Heart right ventricle (tissue), 16 donors: ENCODE results near the gene SPATA7. TPM values are rescaled to one million over a fixed set of nuclear protein-coding genes. Genes with fewer than 3 reads are reported as not detected.

ENCODE experiments used
- ATAC-seq, 8 donors: fragments of 200-7000 bp; cut with Tn5 transposase; one replicate each; pipeline ENCODE4 v1.9.1; 2020; ENCODE audit warnings: mild to moderate bottlenecking in 8 of 8, moderate library complexity in 8 of 8, moderate number of reproducible peaks in 1 of 8
- DNase-seq, 2 donors: peaks; one replicate each; pipeline ENCODE4 v3.0.0-alpha.2; 2020
- H3K27ac ChIP-seq, 10 donors: fragments of 200-600 bp; sonication (generic) in 2 of 10; one replicate each; pipeline versions ENCODE4 v1.5.0 to v1.8.0; 2020 to 2022; ENCODE audit warnings: mild to moderate bottlenecking in 3 of 10
- H3K27me3 ChIP-seq, 7 donors: fragments of 200-600 bp; one replicate each; pipeline ENCODE4 v1.8.0; 2021 to 2022; ENCODE audit warnings: mild to moderate bottlenecking in 2 of 7
- H3K36me3 ChIP-seq, 9 donors: fragments of 200-600 bp; sonication (generic) in 1 of 9; one replicate each; pipeline versions ENCODE4 v1.5.0 to v1.8.0; 2020 to 2022; ENCODE audit warnings: mild to moderate bottlenecking in 2 of 9
- H3K4me1 ChIP-seq, 9 donors: fragments of 200-600 bp; sonication (generic) in 1 of 9; one replicate each; pipeline versions ENCODE4 v1.5.0 to v1.8.0; 2020 to 2022; ENCODE audit warnings: mild to moderate bottlenecking in 4 of 9
- H3K4me3 ChIP-seq, 10 donors: fragments of 200-600 bp; sonication (generic) in 2 of 10; one replicate each; pipeline versions ENCODE4 v1.5.0 to v1.8.0; 2020 to 2022; ENCODE audit warnings: mild to moderate bottlenecking in 7 of 10, moderate library complexity in 2 of 10
- H3K9me3 ChIP-seq, 11 donors: fragments of 200-600 bp in 10 of 11; sonication (generic) in 2 of 11; one replicate each; pipeline versions ENCODE4 v1.5.0 to v1.8.0; 2013 to 2022; ENCODE audit warnings: mild to moderate bottlenecking in 2 of 11, control low read depth in 1 of 11, moderate library complexity in 1 of 11
- WGBS, 2 donors: extraction: QIAGEN DNeasy Blood & Tissue Kit; methylation state at CpG; one replicate each; pipeline ENCODE4 v1.1.7; 2013; ENCODE audit warnings: inconsistent platforms in 1 of 2; 5-methylcytosine and 5-hydroxymethylcytosine counted together
- intact Hi-C, 10 donors: fragments of 100-400 bp; cut with DNase I; formaldehyde crosslinking; loops; one replicate each; pipeline versions ENCODE4 v1.11.1 to v1.14.2; 2022
- polyA plus RNA-seq, 2 donors: library from polyadenylated mRNA; stranded (reverse); fragments of 200-250 nt; gene quantifications; one replicate each; pipeline ENCODE4 v1.2.3, GENCODE V29; 2013
- total RNA-seq, 10 donors: library from RNA; stranded (reverse); fragmentation: NEBNext Ultra II Directional in 3 of 10; extraction: Animal tissue kit (Norgen Biotek cat#: 25700) in 3 of 10; gene quantifications; one replicate each; pipeline versions ENCODE4 v1.2.1 to v1.2.4, GENCODE V29; 2021 to 2023
- TF ChIP-seq, protein P1 (sequence below), 9 donors: fragments of 200-600 bp; sonication (generic) in 2 of 9; IDR thresholded peaks; one replicate each; pipeline versions ENCODE4 v1.5.0 to v1.8.0; 2021 to 2022; ENCODE audit warnings: antibody characterized with exemption in 9 of 9, mild to moderate bottlenecking in 5 of 9, moderate library complexity in 1 of 9
- donor health status: Arrhythmogenic right ventricular cardiomyopathy.
- donor health status: ischemic (EF 13 %, LVEDD 7.1; RV severe dilation, severe dysfunction).
- donor health status: healthy with polysubstance abuse.
- donor health status: DM: no; HTN: yes; CAD: no.
- donor health status: DM: no; HTN: no; CAD: no.
- donor health status: ischemic (EF 25% LVEDD 6.9; RV normal size, moderate dysfunction).
- donor health status: ischemic (EF 25% LVEDD 5.7; RV mildly dilated, moderate dysfunction).
- donor health status: healthy.
- donor health status: DM: yes; HTN: yes; CAD: no.
- donor health status: Ischemic cardiomyopathy.
- donor health status: ischemic (EF 35%, LVEDD 5.7; RV mildly dilated, moderate dysfunction).
- donor health status: nonischemic (EF 11% LVEDD 7.7; RV severe dilation, severe dysfunction).
- donor health status: DM: yes; HTN: yes; CAD: no.
- donor health status: PGD.
- donor health status: ischemic (EF 29% LVEDD 5.4; RV normal size, mild dysfunction).
- donor health status: nonischemic (EF 23%, LVEDD 6.1; RV moderate dilation, normal function).

The SPATA7 gene
- total and polyA plus RNA-seq, 12 donors = 3.1 to 14.7 (median 8.4) TPM

DNA sequence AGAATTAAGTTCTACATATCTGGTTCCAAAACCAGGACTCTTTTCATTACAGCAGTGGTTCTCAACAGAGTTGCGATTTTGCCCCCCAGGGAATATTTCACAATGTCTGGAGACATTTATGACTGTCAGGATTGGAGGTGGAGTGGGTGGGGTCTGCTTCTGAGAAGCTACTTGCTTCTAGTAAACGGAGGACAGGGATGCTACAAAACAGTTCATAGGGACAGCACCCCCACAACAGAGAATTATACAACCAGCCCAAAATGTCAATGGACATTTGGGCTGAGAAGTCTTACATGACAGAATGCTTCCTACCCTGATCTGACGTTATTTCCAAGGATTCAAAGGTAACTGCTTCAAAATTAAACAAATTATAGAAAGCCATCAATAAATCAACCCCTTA is 739 bp upstream of the SPATA7 start:
- peak in 2 of 8 donors; percentile 18 to 20 for ATAC-seq
- intact Hi-C loops = loop anchor here in 7 of 10 donors (5.0 to 10.0 kb wide), 7 partner anchors 170 to 390 kb away; partner anchors contain the start of genes PTPN21 (in 2 of the 7), GALC (in 1 of the 7) and ZC3H14 (in 1 of the 7)
- Histone ChIP-seq H3K27ac (peak overlapping the region in 9 of 10 donors; percentile 64 to 88 (median 80)), H3K9me3 (no peaks in the 10 kb centered on the region), H3K4me3 (peak overlapping the region in 9 of 10 donors; percentile 65 to 95 (median 73)), H3K27me3 (no peaks in the 10 kb centered on the region), H3K36me3 (no peaks in the 10 kb centered on the region), H3K4me1 (peaks cover 0 to 19% (median 14%) of the 10 kb centered on the region in 9 donors)
- WGBS, 2 donors = 12 to 17% methylated on average over 3 of the region's 3 CpGs
- TF ChIP-seq, protein P1, sequence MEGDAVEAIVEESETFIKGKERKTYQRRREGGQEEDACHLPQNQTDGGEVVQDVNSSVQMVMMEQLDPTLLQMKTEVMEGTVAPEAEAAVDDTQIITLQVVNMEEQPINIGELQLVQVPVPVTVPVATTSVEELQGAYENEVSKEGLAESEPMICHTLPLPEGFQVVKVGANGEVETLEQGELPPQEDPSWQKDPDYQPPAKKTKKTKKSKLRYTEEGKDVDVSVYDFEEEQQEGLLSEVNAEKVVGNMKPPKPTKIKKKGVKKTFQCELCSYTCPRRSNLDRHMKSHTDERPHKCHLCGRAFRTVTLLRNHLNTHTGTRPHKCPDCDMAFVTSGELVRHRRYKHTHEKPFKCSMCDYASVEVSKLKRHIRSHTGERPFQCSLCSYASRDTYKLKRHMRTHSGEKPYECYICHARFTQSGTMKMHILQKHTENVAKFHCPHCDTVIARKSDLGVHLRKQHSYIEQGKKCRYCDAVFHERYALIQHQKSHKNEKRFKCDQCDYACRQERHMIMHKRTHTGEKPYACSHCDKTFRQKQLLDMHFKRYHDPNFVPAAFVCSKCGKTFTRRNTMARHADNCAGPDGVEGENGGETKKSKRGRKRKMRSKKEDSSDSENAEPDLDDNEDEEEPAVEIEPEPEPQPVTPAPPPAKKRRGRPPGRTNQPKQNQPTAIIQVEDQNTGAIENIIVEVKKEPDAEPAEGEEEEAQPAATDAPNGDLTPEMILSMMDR (IDR thresholded peaks at IDR 0.05) = no peak
- no peak for DNase-seq

DNA sequence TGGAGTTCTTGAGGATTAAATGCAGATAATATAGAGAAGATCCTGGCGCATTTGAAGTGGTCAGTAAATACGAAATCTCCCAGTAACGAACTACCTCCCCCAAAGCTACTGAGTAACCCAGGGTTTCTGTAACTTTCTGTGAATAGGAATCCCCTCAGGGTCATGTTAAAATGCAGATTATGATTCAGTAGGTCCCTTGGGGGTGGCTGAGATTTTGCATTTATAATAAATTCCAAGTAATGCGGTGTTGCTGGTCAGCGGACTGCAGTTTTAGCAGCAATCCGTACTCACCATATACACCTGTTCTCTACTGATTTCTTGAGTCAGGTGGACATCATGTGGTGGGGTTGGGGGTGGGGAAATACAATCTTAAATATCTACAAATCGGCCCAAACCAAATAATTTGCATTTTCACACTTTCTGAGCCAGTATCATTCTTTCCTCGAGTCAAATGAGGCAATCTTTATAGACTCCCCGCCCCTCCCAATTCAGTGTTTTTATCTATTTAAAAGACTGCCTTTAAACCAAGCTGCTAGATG is 868 bp downstream of the SPATA7 start:
- Histone ChIP-seq H3K9me3 (no peaks in the 10 kb centered on the region), H3K4me1 (peaks cover 0 to 19% (median 14%) of the 10 kb centered on the region in 9 donors), H3K4me3 (peak overlapping the region; percentile 55 to 95 (median 72)), H3K36me3 (peaks cover 0 to 2% (median 0%) of the 10 kb centered on the region in 9 donors), H3K27ac (peak overlapping the region in 8 of 10 donors; percentile 69 to 88 (median 82)), H3K27me3 (no peaks in the 10 kb centered on the region)
- intact Hi-C loops = loop anchor here in 5 of 10 donors (5.0 to 10.0 kb wide), 6 partner anchors 168 to 392 kb away; partner anchors contain the start of genes PTPN21 (in 2 of the 5), GALC (in 1 of the 5) and ZC3H14 (in 1 of the 5)
- 43 to 45% methylated on average over 9 of the region's 9 CpGs for WGBS, 2 donors
- ATAC-seq (no peak), DNase-seq (no peak)
- TF ChIP-seq, protein P1 (IDR thresholded peaks at IDR 0.05) = no peak

DNA sequence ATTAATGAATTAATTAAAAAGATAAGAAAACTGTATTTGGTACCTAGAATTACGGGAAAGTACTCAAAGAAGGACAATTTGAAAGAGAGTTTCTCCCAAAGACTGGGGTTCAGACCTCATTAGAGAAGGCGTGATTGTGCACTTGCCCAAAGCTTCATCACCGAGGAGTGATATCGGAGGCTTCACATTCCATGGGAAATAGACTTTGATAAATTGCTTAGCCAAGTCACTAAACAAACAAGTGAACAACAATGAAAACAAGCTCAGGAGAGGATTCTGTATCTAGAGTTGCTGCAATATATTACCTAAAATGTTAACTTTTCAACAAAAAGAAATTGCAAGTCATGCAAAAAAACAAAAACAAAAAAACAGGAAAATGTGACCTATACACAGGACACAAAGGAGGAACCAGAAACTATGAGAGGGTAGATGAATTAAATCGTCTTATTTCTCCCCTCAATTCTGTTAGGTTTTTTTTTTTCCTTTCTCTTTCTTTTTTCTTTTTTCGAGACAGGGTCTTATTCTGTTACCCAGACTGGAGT is 3.4 kb downstream of the SPATA7 start:
- H3K27me3 ChIP-seq = no peaks in the 10 kb centered on the region
- intact Hi-C loops = loop anchor here in 5 of 10 donors (5.0 to 10.0 kb wide), 6 partner anchors 166 to 394 kb away; partner anchors contain the start of genes PTPN21 (in 2 of the 5), GALC (in 1 of the 5) and ZC3H14 (in 1 of the 5)
- DNase-seq (no peak), ATAC-seq (no peak)
- peaks cover 0 to 19% (median 14%) of the 10 kb centered on the region in 9 donors for H3K4me1 ChIP-seq
- H3K27ac ChIP-seq = no peak overlapping the region
- WGBS, 2 donors = 87 to 89% methylated on average over 6 of the region's 6 CpGs
- H3K36me3 ChIP-seq = peaks cover 0 to 27% (median 6%) of the 10 kb centered on the region in 9 donors
- H3K4me3 ChIP-seq = no peak overlapping the region
- TF ChIP-seq, protein P1 (IDR thresholded peaks at IDR 0.05) = no peak
- no peaks in the 10 kb centered on the region for H3K9me3 ChIP-seq

DNA sequence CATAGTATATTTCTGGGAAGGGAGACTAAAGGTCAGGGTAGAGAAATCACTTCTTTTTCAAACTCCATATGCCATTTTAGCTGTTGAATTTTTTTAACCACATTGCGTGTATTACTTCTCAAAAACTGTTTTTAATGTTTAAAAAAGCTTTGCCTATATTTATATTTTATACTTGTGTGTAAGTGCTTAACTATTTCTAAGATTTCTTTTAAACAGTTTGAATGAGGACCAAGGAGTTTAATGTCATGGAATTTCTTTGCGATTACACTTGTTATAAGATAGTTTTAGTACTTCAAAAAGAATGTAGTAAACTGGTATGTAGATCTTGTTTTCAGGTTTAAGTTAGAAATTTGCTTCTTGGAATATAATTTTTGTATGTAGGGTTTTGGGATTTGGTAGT is 7.2 kb downstream of the SPATA7 start:
- 97% methylated on average over 2 of the region's 2 CpGs for WGBS, 2 donors
- Histone ChIP-seq H3K9me3 (no peaks in the 10 kb centered on the region), H3K4me1 (no peaks in the 10 kb centered on the region), H3K4me3 (no peak overlapping the region), H3K27me3 (no peaks in the 10 kb centered on the region), H3K36me3 (peaks cover 0 to 64% (median 19%) of the 10 kb centered on the region in 9 donors), H3K27ac (no peak overlapping the region)
- TF ChIP-seq, protein P1 (IDR thresholded peaks at IDR 0.05) = no peak
- ATAC-seq = no peak
- intact Hi-C loops = no loop called here
- DNase-seq = no peak
